WERI-Rb-1 (cell line): ENCODE results near the gene IL1B.

Source experiments
- DNase-seq: peaks from one replicate; pipeline ENCODE4 v3.0.0-alpha.2; 2020
- H3K27ac ChIP-seq: fragments of 250-450 bp; sonication (Bioruptor Pico); 2 replicates; pipeline ENCODE4 v1.5.1; 2020; ENCODE audit warnings: mild to moderate bottlenecking, moderate library complexity
- H3K27me3 ChIP-seq: fragments of 250-450 bp; sonication (Bioruptor Pico); 2 replicates; pipeline ENCODE4 v1.5.1; 2021; ENCODE audit warnings: mild to moderate bottlenecking, low read depth, moderate library complexity; ENCODE audit not compliant: insufficient read depth, severe bottlenecking
- H3K36me3 ChIP-seq: fragments of 250-450 bp; sonication (Bioruptor Pico); 2 replicates; pipeline ENCODE4 v1.5.1; 2020; ENCODE audit warnings: mild to moderate bottlenecking, moderate library complexity
- H3K4me3 ChIP-seq: 2 replicates; pipeline ENCODE4 v1.5.1; 2011; ENCODE audit warnings: low read depth, mild to moderate bottlenecking, control low read depth, low read length
- H3K9me3 ChIP-seq: fragments of 250-450 bp; sonication (Bioruptor Pico); 2 replicates; pipeline ENCODE4 v1.5.1; 2021; ENCODE audit warnings: mild to moderate bottlenecking, moderate library complexity; ENCODE audit not compliant: severe bottlenecking
- CTCF ChIP-seq: IDR thresholded peaks from 2 replicates; pipeline ENCODE4 v1.5.1; 2011; ENCODE audit warnings: low read depth, mild to moderate bottlenecking, control low read depth, inconsistent platforms, low read length

Gene IL1B

GRCh38 chr2:112824694-112825085, 11.9 kb downstream of the IL1B start:
- DNase-seq, result no peak
- no peaks in the 10 kb centered on the region for H3K27me3 ChIP-seq
- H3K36me3 ChIP-seq, result no peaks in the 10 kb centered on the region
- H3K9me3 ChIP-seq, result no peaks in the 10 kb centered on the region
- TF ChIP-seq CTCF, result no peak
- no peak overlapping the region for H3K4me3 ChIP-seq
- no peak overlapping the region for H3K27ac ChIP-seq

DNA sequence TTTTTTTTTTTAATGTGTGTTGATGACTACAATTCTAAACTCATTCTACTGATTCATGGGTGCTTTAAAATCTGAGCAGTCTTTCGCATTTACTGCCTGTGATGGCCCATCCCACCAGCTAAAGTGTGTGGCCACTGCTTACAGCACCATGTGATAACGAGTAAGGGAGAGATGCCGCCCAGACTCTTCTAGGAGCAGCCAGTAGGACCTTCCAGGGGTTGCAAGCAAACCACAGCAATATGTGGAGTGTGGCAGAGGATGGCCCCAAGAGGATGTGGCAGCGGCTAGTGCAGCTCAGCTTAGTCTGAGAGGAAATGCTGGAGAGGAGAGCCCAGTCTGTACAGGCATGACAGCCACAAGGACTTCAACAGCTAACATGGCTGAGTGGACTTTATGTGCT, 14.9 kb downstream of the IL1B start:
- no peak overlapping the region for H3K27ac ChIP-seq
- H3K27me3 ChIP-seq, result no peaks in the 10 kb centered on the region
- DNase-seq, result no peak
- H3K4me3 ChIP-seq, result no peak overlapping the region
- H3K9me3 ChIP-seq, result no peaks in the 10 kb centered on the region
- H3K36me3 ChIP-seq, result no peaks in the 10 kb centered on the region
- TF ChIP-seq CTCF, result no peak

- no peak for DNase-seq
- Histone ChIP-seq H3K4me3 (no peak overlapping the region), H3K9me3 (no peaks in the 10 kb centered on the region), H3K36me3 (no peaks in the 10 kb centered on the region), H3K27ac (no peak overlapping the region), H3K27me3 (no peaks in the 10 kb centered on the region)
- TF ChIP-seq CTCF, result no peak
Observed at GRCh38 chr2:112821142-112821541, 15.4 kb downstream of the IL1B start.

GRCh38 chr2:112820343-112820742, 16.2 kb downstream of the IL1B start:
- no peak for TF ChIP-seq CTCF
- H3K36me3 ChIP-seq, result no peaks in the 10 kb centered on the region
- no peaks in the 10 kb centered on the region for H3K9me3 ChIP-seq
- H3K27me3 ChIP-seq, result no peaks in the 10 kb centered on the region
- no peak overlapping the region for H3K27ac ChIP-seq
- no peak overlapping the region for H3K4me3 ChIP-seq
- no peak for DNase-seq

DNA sequence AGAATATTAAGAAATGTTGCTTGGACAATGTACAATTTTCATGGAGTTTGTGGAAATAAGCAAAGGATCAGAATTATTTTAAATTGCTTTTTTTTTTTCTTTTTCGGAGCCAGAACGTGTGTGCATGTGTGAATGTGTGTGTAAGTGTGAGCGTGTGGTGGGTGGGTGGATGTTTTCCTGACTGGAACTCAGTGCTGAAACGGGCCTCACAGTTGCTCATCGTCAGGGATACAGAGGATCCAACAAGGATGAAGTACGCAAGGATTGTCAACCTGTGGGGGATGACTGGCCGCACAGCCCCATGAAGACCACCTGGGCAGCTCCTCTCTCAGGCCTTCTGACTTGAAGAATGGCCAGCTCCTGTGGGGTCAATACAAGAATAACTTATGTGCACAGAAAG, 17.5 kb downstream of the IL1B start:
- no peaks in the 10 kb centered on the region for H3K9me3 ChIP-seq
- TF ChIP-seq CTCF, result no peak
- no peak overlapping the region for H3K27ac ChIP-seq
- DNase-seq, result no peak
- no peak overlapping the region for H3K4me3 ChIP-seq
- H3K27me3 ChIP-seq, result no peaks in the 10 kb centered on the region
- no peaks in the 10 kb centered on the region for H3K36me3 ChIP-seq

DNA sequence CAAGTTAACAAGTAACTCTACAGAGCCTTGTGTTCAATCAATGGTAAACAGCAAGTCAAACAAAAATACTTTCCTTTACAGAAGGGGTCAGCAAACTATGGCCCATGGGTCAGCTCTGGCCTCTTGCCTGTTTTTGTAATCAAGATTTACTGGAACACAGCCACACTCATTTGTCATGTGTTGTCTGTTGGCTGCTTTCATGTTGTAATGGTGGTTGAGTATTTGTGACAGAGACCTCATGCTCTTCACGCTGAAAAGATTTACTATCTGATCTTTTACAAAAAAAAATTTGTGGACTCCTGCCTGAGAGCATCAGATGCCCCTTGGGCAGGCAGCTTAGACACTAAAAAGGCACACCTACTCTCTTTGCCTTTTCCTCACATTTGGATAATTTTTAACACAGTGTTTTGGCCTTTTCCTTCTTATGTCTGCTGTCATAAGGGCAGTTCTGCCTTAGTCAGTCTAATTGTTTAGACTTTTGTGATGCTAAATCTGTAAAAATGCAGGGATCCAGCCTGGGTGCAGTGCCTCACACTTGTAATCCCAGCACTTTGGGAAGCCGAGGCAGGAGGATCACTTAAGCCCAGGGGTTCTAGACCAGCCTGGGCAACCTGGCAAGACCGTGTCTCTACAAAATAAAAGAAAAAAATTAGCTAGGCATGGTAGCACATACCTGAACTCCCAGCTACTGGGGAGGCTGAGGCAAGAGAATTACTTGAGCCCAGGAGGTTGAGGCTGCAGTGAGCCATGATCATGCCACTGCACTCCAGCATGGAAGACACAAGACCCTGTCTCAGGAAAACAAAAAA, 18.3 kb downstream of the IL1B start:
- no peaks in the 10 kb centered on the region for H3K27me3 ChIP-seq
- no peaks in the 10 kb centered on the region for H3K9me3 ChIP-seq
- no peaks in the 10 kb centered on the region for H3K36me3 ChIP-seq
- no peak overlapping the region for H3K27ac ChIP-seq
- no peak for DNase-seq
- no peak for TF ChIP-seq CTCF
- no peak overlapping the region for H3K4me3 ChIP-seq
